Measurements from ENCODE around the gene ELN. TPM values are rescaled to one million over a fixed set of nuclear protein-coding genes. Genes with fewer than 3 reads are reported as not detected.
A peak's percentile ranks its signal among the peaks of the same experiment; 100 is the strongest.

The ELN gene
- total and polyA plus RNA-seq, 8 donors: 202 to 673 (median 229) TPM

DNA sequence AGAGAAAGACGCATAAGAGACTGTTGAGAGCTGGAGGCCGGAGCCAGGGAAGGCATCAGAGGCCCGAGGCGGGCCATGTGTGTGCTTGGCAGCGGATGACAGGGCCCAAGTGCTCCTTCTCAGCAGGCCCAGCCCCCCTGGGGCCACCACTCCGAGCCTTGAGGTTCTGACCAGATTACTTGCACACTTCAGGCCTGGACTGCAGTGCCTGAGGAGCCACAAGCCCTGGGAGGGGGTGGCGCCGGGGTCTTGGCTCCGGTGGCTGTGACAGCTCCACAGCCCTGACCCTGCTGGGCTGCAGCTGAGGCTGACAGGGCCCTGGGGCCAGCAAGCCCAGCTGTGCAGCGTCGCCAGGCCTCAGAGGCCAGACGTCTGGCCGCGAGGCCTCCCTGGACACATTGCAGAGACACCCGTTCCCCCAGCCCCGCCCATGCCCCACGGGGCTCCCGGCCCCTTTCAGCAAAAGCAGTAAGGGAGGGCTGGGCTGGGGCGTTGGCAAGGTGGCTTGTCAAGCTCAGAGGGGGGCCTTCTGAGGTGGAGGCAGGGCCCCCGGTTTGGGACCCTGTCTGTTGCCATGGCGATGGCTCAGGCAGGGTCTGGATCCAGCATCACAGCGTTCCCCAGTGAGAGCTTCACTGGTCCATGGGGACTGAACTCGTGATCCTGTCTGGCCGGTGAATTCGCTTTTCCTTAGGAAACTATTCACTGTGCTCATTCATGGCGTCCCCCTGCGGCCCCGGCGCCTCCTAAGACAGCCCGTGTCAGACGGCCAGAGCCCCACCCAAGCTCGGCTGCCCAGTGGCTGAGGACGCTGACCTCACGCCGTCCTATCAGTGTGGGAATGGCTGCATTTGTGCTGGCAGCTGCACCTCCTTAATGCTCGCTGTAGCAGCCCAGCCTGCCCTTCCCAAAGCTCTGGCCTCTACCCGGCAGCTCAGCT, 5.7 kb downstream of the ELN start:
- Histone ChIP-seq H3K4me3 (no peak overlapping the region), H3K9me3 (no peaks in the 10 kb centered on the region), H3K27me3 (peaks cover 0 to 25% of the 10 kb centered on the region in 2 donors), H3K36me3 (no peaks in the 10 kb centered on the region), H3K27ac (peak overlapping the region; percentile 13 to 36), H3K4me1 (peaks cover 15 to 19% of the 10 kb centered on the region in 2 donors)
- intact Hi-C loops (cut with DNase I): no loop called here
- TF ChIP-seq, protein P1, sequence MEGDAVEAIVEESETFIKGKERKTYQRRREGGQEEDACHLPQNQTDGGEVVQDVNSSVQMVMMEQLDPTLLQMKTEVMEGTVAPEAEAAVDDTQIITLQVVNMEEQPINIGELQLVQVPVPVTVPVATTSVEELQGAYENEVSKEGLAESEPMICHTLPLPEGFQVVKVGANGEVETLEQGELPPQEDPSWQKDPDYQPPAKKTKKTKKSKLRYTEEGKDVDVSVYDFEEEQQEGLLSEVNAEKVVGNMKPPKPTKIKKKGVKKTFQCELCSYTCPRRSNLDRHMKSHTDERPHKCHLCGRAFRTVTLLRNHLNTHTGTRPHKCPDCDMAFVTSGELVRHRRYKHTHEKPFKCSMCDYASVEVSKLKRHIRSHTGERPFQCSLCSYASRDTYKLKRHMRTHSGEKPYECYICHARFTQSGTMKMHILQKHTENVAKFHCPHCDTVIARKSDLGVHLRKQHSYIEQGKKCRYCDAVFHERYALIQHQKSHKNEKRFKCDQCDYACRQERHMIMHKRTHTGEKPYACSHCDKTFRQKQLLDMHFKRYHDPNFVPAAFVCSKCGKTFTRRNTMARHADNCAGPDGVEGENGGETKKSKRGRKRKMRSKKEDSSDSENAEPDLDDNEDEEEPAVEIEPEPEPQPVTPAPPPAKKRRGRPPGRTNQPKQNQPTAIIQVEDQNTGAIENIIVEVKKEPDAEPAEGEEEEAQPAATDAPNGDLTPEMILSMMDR (IDR thresholded peaks at IDR 0.05): no peak
- DNase-seq (peak in 3 of 4 donors; percentile 79 to 86 (median 80)), ATAC-seq (peak; percentile 49)

GRCh38 chr7:74037609-74038008, 9.6 kb downstream of the ELN start:
- Histone ChIP-seq H3K9me3 (no peaks in the 10 kb centered on the region), H3K4me1 (peaks cover 12 to 14% of the 10 kb centered on the region in 2 donors), H3K27me3 (no peaks in the 10 kb centered on the region), H3K4me3 (no peak overlapping the region), H3K27ac (no peak overlapping the region), H3K36me3 (peaks cover 0 to 3% of the 10 kb centered on the region in 2 donors)
- ATAC-seq: no peak
- intact Hi-C loops (cut with DNase I): no loop called here
- peak in 1 of 4 donors; percentile 30 for DNase-seq
- TF ChIP-seq, protein P1 (IDR thresholded peaks at IDR 0.05): no peak

DNA sequence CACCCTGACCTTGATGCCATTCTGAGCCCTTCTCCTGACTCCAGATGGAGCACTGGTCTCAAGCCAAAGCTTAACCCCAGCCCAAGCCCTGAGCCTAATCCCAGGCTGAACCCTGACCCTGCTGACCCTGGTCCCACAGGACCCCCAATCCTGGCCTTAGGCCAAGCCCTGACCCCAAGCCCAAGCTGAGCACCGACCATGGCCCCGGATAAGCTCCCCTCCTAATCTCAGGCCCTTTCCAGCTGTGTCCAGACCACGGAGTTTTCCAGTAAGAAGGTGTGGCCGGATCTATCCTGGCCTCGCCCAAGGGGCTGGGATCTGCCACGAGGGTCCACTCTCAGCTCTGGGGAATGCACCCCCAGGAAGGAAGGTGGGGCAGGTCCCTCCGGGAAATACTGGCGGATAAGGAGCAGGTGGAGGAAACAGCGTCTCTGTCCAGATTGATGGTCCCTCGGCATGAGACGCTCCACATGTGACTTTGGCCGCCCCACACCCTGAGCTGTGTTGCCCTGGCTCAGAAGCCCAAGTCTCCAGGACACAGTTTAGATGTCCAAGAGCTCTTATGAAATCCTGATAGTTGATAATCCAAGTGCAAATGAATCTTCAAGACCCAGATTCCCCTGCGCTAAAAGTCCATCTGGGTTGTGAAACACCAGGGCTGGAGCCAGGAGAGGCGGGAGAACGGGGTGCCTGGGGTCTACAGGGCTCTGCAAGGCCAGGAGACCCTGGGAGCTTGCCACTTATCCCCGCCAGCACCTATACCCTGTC, 10.4 kb downstream of the ELN start:
- H3K36me3 ChIP-seq: peaks cover 0 to 3% of the 10 kb centered on the region in 2 donors
- TF ChIP-seq, protein P1 (IDR thresholded peaks at IDR 0.05): no peak
- no peak overlapping the region for H3K4me3 ChIP-seq
- H3K9me3 ChIP-seq: no peaks in the 10 kb centered on the region
- ATAC-seq (no peak), DNase-seq (peak in 2 of 4 donors; percentile 56 to 71)
- peaks cover 4 to 6% of the 10 kb centered on the region in 2 donors for H3K4me1 ChIP-seq
- no peak overlapping the region for H3K27ac ChIP-seq
- intact Hi-C loops (cut with DNase I): no loop called here
- no peaks in the 10 kb centered on the region for H3K27me3 ChIP-seq

DNA sequence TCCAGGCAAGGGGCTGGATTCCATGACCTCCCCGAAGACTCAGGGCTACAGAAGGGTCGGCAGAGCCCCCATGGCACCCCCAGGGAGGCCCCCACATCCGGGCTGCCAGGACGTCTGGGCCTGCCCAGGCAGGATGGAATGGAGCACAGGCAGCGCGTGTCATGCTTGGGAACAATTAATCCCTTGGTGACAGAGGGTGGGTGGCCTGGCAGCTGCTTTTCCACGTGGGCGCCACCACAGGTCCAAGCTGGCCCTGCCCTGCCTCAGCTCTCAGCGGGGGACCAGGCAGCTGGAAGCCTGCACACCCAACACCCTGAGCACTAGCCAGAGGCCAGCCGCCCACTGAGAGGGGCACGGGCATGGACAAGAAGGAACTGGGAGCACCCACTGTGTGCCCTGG, 11.4 kb downstream of the ELN start:
- ATAC-seq: no peak
- no peaks in the 10 kb centered on the region for H3K27me3 ChIP-seq
- H3K9me3 ChIP-seq: no peaks in the 10 kb centered on the region
- intact Hi-C loops (cut with DNase I): no loop called here
- DNase-seq: peak in 1 of 4 donors; percentile 72
- H3K4me1 ChIP-seq: peaks cover 0 to under 1% of the 10 kb centered on the region in 2 donors
- H3K36me3 ChIP-seq: peaks cover 0 to 3% of the 10 kb centered on the region in 2 donors
- TF ChIP-seq, protein P1 (IDR thresholded peaks at IDR 0.05): no peak
- no peak overlapping the region for H3K27ac ChIP-seq
- H3K4me3 ChIP-seq: no peak overlapping the region
